HG02642 (cell line): ENCODE data around the gene NLRP6.
"Not testable (repeated sequence)": the region's sequence is repeated elsewhere in the genome, so short reads cannot be mapped to it uniquely, and the experiment has no call there.

Experiments used
- ATAC-seq: cut with Tn5 transposase; IDR thresholded peaks from one replicate; pipeline ENCODE4 v1.9.1; 2021; ENCODE audit warnings: mild to moderate bottlenecking; ENCODE audit not compliant: unreplicated experiment, poor library complexity

Gene NLRP6

DNA sequence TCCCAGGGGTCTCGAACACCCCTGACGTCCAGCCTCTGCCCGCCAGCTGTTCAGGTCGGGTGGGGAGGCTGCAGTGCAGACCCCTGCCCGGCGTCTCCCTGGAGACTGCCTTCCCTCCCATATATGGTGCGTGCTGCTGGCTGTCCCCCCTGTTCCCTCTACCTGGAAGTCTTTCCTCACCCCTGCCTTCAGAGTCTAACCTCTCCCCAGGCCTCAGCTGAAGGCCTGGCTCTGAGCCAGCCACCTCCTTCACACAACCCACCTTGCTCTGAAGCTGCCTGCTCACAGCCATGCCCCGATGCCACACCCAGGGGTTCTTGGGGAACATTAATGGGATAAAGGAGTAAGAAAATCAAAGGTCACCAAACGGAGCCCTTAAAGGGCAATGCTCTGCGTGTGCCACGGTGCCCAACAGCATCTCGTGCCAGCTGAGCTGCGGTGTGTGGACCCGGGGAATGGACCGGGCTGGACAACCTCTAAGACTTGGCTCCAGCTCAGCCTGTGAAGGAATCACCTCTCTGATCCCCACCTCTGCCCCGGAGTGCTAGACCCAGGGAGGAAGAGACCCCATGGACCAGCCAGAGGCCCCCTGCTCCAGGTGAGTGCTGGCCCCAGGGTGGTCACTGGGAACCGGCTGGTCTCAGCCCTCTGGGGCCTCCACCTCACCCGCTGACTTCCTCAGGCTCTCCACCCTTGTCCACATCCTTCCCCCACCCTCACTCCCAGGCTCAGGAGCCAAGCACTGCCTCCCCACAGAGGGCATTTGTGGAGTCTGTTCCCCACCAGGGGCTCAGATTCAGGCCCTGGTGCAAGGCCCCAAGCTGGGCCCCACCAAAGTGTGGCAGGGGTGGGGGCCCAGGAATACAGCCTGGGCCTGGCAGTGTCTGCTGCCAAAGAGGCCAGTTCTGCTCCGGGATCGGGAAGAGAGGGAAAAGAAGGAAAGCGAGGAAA, at the start of gene NLRP6:
TSS of gene NLRP6 (plus strand) at position 407 of the 951 bp plus-strand sequence. CDS start at position 570, 163 bp downstream.
- ATAC-seq: no peak

DNA sequence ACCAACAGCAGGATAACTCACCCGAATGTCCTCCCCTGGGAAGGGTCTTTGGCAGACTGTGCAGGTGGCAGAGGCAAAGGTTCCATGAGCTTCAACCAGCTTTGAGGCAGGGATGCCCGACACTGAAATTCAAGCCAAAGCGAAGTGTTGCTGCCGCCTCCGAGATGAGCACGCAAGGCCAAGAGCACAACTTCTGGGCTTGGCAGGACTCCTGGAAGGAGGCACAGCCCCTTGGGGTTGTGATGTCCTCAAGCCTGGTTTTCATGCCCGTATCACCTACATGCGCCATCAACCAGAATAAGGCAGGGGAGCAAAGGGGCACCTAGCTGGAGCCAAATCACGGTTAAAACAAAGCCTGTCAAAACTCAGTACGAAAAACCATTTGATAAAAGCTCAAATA, 47.8 kb upstream of the NLRP6 start:
- ATAC-seq: no peak

DNA sequence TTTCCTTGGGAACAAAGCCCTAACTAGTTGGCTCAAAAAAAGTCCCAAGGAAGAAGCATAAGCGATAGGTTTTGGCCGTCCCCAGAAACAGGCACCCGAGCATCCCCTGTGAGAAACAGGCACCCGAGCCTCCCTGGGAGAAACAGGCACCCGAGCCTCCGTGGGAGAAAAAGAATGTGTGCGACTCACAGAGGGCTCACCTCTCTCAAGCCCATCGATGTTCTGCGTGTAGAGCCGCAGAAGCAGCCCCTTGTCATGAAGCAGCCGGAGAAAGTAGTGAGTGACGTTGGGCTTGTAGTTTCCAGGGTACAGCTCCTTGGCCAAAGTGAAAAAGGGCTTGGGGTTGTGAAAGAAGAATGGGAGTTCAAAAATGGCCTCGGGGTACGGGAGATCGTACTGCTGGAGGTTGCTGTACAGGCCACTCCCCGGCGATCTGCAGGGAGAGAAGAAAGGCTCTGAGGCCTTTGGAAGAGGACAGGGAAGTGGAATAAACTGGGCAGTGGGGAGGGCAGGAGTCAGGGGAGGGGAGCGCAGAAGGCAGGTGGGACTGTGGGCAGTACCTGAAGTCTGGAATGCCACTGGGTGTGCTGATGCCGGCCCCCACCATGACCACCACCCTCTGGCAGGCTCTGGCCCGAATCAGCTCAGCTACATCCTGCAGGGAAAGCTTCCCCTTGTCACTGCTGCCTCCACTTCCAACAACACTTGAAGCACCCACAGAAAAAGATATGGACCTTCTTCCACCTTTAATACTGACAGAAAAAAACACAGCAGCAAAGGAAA, 45.2 kb upstream of the NLRP6 start:
- no peak for ATAC-seq

DNA sequence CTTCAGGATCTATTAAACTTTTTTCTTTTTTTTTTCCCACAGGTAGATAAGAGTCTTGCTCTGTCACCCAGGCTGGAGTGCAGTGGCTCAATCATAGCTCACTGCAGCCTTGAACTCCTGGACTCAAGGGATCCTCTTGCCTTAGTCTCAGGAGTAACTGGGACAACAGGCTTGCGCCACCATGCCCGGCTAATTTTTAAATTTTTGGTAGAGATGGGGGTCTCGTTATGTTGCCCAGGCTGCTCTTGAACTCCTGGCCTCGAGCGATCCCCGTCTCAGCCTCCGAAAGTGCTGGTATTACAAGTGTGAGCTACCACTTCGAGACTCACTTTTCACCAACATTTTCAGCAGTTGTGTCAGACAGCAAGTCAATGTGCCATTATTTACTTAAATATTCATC, 43.0 kb upstream of the NLRP6 start:
- ATAC-seq: no peak

DNA sequence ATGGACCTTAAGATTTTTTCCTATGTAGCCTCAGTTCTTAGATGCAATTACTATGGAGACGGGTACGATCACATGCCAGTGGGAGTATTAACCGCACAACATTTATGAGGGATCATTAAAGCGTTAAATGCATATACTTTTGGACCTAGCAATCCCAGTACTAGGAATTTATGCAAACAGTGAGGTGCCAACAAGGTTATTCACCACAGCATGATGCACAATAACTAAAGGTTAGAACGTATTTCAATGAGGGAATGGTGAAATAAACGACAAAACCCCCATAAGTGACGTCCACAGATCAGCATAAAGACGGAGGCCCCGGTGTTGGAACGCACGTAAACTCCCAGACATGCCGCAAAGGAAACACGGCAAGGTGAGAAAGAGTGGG, 42.6 kb upstream of the NLRP6 start:
- ATAC-seq: peak; percentile 3

DNA sequence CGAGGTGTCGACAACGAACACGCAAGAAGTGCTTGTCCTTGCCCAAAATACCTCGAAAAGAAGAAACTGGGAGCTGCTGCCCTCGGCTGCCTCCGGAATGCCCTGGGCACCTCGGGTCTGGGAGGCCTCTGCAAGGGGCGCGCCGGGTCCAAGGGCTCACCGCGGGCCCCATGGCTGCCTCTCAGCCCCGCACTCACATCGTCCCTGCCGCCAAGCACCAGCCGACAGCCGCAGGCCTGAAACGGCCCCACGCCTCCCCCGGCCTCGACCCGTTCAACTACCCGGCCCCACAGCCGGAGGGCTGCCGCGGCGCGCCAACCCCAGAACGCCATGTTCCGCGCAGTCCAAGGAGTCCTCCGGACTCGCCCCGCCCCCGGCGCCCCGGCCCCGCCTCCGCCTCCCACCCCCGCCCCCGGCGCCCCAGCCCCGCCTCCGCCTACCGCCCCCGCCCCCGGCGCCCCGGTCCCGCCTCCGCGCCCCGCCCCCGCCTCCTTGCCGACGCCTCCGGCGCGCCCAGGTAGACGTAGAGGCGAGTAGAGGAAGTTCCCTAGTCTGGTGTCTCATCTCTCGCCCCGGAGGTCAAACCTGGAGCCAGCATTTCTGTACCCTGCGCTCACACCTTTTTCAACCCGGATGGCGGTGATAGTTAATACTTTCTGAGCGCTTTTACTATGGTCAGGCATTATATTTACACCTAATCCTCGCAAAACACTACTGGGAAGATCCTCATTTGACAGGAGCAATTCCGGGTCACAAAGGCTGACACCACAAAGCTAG, 42.0 kb upstream of the NLRP6 start, which contains the start of gene SIRT3:
TSS of gene SIRT3 (minus strand) at position 346 of the 777 bp plus-strand sequence. CDS start at position 332, 14 bp downstream.
- ATAC-seq: peak; percentile 75

DNA sequence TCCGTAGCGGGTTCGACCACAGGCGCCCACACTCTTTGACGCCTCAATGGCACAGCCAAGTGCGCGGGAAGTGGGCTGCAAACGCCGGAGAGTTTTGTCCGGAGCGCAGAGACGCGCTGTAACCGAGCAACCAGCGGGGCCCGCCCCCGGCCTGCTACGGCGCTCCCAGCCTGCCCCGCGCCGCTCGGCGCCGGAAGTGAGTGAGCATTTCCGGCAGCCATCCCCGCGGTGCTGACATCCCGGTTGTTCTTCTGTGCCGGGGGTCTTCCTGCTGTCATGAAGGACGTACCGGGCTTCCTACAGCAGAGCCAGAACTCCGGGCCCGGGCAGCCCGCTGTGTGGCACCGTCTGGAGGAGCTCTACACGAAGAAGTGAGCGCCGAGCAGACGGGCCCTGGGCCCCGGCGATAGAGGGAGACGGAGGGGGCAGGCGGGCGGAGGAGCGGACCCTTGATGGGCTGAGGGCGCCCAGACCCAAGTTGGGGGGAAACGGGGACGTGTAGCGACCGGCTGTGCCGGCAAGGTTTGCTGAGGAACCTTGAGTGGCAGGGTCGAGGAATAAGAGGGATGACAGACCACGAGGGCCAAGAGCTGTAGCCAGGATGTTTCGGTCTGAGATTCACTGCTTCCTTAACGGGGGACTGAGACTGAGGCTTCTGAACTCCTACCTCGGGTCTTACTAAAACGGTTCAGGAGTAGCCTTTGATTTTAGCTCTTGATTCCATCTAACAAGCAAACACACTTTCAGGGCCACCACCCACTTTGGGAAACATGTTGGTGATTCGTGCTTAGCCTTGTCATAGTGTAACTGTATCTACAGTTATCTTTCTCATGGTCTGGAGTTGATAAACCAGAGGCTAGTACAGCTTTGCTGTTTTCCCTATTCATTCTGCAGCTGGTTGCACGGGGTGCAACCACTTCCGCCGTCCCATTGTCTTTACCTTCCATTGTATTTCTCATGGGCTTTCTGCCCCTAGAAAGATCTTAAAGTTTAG, 41.1 kb upstream of the NLRP6 start, which contains the start of gene PSMD13:
TSS of gene PSMD13 (plus strand) at position 203 of the 994 bp plus-strand sequence. CDS start at position 277, 74 bp downstream.
- ATAC-seq: peak; percentile 90

DNA sequence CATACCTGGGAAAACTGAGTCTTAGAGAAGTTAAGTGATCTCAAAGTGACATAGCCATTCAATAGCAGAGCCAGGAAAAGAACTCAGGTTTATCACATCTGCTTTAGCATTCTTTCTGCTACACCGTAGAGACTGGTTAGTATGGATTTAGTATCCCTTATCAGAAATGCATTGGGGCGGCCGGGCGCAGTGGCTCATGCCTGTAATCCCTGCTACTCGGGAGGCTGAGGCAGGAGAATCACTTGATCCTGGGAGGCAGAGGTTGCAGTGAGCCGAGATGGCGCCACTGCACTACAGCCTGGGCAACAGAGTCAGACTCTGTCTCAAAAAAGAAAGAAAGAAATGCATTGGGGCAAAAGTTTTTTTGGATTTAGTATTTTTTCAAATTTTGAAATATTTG, 39.9 kb upstream of the NLRP6 start:
- ATAC-seq: not testable (repeated sequence)

DNA sequence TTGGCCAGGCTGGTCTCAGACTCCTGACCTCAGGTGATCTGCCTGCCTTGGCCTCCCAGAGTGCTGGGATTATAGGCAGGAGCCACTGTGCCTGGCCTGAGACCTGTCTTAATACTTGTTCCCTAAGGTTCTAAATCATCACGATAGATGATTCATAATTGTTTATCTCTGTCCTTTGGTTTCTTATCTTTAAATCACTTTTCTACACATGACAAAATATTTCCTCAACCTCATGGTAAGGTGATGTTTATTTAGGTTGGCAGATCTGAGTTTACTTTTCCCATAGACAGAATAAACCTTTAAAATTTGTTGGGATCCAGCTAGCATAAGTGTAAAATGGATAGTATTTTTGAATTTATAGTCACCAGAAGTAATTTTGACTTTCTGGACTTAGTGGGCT, 37.9 kb upstream of the NLRP6 start:
- ATAC-seq: no peak

DNA sequence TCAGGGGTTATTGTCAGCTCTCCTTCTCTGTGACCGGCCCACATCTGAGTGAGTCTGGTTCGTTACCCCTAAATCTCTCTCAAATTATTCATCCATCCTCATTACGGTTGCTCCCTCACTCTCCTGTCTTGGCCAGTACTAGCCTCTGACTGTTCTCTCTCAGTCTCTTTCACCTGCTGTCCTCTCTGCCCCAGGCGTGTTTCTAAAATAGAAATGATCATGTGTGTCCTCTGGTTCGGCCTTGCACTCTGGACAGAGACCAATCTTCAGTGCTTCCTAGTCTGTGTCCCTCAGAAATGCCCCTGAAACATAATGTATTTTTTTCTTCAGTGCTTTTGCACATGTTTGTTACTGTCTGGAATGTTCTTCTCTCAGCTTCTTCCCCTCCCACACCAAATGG, 36.6 kb upstream of the NLRP6 start:
- ATAC-seq: no peak

DNA sequence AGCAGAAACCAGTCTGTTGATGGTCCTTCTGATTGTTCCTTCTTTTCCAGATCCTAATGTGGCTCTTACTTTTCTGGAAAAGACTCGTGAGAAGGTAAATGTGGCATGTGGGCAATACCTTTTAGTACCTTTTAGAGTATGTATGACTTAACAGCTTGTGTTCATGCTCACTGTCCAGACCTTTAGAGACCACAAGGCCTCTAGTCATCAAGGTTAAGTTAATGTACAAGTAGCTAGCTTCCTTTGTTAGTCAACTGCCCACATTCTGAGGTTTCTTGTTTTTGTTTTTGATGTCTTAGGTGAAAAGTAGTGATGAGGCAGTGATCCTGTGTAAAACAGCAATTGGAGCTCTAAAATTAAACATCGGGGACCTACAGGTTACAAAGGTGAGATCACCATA, 33.8 kb upstream of the NLRP6 start:
- ATAC-seq: no peak

DNA sequence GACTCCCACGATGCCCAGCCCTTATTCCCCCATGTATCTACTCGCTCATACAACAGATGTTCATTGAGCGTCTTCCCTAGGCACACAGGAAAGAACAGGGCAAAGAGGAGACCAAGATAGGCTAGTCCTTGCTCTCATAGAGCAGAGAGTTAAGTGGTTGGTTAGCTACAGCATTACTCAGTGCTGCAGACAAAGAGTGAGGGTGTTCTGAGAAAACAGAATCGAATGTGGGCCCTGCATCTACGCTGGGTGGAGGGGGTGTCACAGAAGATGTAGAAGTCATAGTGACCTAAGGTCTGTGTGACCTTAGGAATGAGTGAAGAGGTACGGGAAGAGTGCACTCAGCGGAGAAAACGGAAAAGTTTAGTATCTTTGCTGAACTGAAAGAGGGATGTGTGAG, 29.1 kb upstream of the NLRP6 start:
- ATAC-seq: no peak

DNA sequence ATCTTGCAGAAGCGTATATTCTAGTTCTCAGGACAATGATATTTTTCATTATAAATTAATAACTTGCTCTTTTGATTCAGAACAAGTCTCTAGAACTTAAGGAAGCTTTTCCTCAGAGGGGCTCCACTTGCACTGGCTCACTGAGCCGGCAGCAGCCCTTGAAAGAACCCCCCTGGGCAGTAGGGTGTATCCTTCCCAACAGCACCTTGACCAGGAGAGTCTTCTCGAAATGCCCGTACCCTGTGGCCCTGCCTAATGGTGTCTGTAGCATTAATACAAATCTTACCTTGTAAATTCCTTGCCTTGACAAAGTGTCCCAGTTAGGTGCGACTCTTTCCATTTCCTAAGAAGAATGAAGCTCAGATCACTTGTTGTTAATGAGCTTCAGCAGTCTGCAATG, 27.9 kb upstream of the NLRP6 start:
- no peak for ATAC-seq

DNA sequence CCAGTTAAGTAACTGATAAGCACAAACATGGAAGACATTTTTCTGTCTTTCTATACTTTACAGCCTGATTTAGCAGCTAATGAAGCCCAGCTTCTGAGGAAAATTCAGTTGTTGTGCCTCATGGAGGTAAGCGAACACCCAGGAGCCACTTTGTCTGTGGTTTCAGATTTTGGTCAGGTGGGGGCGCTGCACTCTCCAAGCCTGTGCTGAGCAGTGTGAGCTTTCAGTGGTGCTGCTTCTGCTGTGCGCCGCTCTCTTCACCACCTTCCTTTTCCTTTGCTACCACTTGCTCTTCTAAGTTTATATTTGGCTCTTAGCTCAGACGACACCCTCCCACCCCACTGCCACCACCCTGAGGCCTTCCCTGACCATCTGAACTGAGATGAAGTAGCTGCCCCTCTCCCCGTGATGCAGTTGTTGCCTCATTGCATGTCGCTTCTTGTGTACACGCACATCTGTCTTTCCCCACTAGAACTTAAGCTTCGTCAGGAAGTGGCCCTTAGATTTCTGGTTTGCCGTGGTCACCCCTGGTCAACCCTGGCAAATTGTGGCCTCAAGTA, 27.4 kb upstream of the NLRP6 start:
- no peak for ATAC-seq

DNA sequence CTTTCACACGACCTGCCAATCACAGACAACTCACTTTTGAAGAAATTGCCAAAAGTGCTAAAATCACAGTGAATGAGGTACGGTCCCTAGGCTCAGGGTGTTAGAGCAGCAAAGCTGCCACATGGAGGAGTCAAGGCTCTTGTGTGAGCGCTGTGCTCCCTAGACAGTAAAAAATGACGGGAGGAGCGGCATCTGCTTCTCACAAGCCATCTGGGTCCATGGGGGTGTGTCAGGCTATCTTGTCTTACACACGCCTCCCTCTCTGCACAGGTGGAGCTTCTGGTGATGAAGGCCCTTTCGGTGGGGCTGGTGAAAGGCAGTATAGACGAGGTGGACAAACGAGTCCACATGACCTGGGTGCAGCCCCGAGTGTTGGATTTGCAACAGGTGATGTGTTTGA, 26.7 kb upstream of the NLRP6 start:
- no peak for ATAC-seq

DNA sequence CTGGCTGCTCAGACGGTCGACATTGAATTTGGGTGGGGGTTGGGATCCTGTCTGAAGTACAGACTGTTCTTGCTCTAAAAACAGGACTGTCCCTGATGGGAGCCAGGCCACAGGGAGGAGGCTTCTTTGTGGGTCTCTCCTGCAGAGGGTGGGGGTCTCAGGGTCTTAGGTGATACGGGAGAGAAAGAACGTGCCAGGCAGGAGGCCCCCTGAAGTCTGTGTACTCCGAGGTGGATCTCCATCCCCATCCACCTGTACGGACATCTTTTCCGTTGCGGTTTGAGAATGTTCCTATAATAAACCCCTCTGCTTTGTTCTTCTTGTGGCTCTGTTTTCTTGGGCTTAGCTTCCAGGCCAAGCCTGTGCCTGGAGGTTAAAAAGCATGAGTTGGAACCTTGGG, 25.5 kb upstream of the NLRP6 start:
- ATAC-seq: no peak

DNA sequence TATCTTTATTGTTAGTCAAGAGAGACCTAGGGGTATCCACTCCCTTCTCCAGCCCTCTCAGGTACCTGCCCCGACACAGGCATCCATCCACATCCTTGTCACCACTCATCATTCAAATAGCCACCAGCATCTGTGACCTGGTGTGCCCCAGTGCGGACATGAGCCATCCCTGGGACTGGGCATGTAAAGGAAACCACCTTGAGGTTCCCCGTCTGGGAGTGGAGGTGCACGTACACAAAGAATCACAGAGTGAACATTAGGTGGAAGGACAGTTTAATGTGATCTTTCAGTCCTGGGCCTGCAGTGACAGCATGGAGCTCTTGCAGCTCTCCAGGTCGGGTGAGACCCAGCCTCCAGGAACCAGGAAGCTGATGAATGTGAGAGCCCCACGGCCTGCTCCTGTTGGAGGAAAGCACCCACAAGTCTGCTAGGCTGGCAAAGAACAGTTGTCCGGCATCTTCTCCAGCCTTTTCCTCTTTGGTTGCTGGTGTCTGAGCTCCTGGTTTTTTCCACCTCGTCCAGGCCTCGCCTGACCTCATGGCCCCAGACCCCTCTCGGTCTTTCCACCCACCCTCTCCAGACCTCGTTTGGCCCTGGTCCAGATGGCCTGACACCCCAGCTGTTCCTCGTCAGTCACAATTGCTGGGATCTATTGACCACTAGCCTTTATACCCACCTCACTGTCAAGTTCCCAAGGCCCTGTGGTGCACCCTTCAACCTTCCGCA, 24.9 kb upstream of the NLRP6 start:
- no peak for ATAC-seq

DNA sequence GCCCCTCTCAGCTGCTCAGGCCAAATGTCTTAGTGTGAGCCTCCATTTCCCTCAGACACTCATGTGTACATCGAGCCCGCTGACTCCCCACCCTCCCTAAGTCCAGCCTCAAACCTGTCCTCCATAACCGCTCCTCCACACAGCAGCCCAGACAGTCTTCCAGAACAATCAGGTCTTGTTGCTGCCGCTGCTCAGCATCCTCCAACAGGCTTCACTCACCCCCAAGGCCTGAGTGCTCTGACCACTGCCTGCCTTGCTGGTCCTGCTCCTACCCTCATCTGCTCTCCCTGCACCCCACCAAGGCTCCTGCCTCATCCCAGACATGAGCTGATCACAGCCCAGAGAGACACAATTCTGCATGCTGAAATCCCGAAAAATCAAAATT, 24.3 kb upstream of the NLRP6 start:
- ATAC-seq: no peak
